CMK (cell line): ENCODE results near the gene SP140.
"Not testable (repeated sequence)": the region's sequence is repeated elsewhere in the genome, so short reads cannot be mapped to it uniquely, and the experiment has no call there.

ENCODE experiments used
- DNase-seq: peaks from one replicate; pipeline ENCODE4 v3.0.0-alpha.2; 2010; ENCODE audit warnings: low read depth

The SP140 gene

GRCh38 chr2:230289311-230289710 is 63.8 kb downstream of the SP140 start:
- DNase-seq, result peak; percentile 5

GRCh38 chr2:230295192-230295591 is 69.7 kb downstream of the SP140 start:
- no peak for DNase-seq

- no peak for DNase-seq
Observed at GRCh38 chr2:230296917-230297316, 71.4 kb downstream of the SP140 start.

- DNase-seq, result no peak
Observed at GRCh38 chr2:230299618-230300017, 74.1 kb downstream of the SP140 start.

- no peak for DNase-seq
Observed at GRCh38 chr2:230305416-230306275, 80.1 kb downstream of the SP140 start.

- DNase-seq, result no peak
Observed at GRCh38 chr2:230306474-230306873, 80.9 kb downstream of the SP140 start.

- DNase-seq, result no peak
Observed at GRCh38 chr2:230307485-230307884, 81.9 kb downstream of the SP140 start.

- no peak for DNase-seq
Observed at GRCh38 chr2:230308402-230309000, 83.0 kb downstream of the SP140 start.

- DNase-seq, result not testable (repeated sequence)
Observed at GRCh38 chr2:230310792-230311191, 85.3 kb downstream of the SP140 start.

GRCh38 chr2:230311634-230312033 is 86.1 kb downstream of the SP140 start:
- DNase-seq, result not testable (repeated sequence)

GRCh38 chr2:230312638-230313037 is 87.1 kb downstream of the SP140 start:
- no peak for DNase-seq

GRCh38 chr2:230317366-230317765 is 91.8 kb downstream of the SP140 start:
- DNase-seq, result no peak

GRCh38 chr2:230318190-230319121 is 92.9 kb downstream of the SP140 start:
- no peak for DNase-seq

- DNase-seq, result peak; percentile 77
Observed at GRCh38 chr2:230319211-230319862, 93.8 kb downstream of the SP140 start.

GRCh38 chr2:230321031-230321430 is 95.5 kb downstream of the SP140 start:
- no peak for DNase-seq

- DNase-seq, result no peak
Observed at GRCh38 chr2:230322561-230323384, 97.2 kb downstream of the SP140 start.

GRCh38 chr2:230323385-230324106 is 98.0 kb downstream of the SP140 start:
- no peak for DNase-seq

GRCh38 chr2:230324503-230324902 is 99.0 kb downstream of the SP140 start:
- DNase-seq, result no peak

- no peak for DNase-seq
Observed at GRCh38 chr2:230325316-230326243, 100.0 kb downstream of the SP140 start.
